Thoracic aorta (tissue), 2 donors: ENCODE data around the gene KRTAP4-4. TPM values are rescaled to one million over a fixed set of nuclear protein-coding genes. Genes with fewer than 3 reads are reported as not detected.
"Not testable (repeated sequence)": the region's sequence is repeated elsewhere in the genome, so short reads cannot be mapped to it uniquely, and the experiment has no call there.

Experiments used
- ATAC-seq: fragments of 150-250 bp; one replicate; pipeline ENCODE4 v1.8.0; 2017; ENCODE audit warnings: low read depth; ENCODE audit not compliant: insufficient number of reproducible peaks, low FRiP score
- DNase-seq: peaks from one replicate; pipeline ENCODE4 v3.0.0-alpha.2; 2020; ENCODE audit warnings: low spot score
- H3K27ac ChIP-seq, 2 donors: fragments of 200-600 bp; sonication (generic); 1 replicate in 1 of 2; 2 replicates in 1 of 2; pipeline ENCODE4 v1.5.1; 2016; ENCODE audit warnings: mild to moderate bottlenecking in 2 of 2, moderate library complexity in 2 of 2
- H3K27me3 ChIP-seq: fragments of 200-600 bp; sonication (generic); replicated peaks from 2 replicates; pipeline ENCODE4 v1.6.0; 2016; ENCODE audit warnings: mild to moderate bottlenecking; ENCODE audit not compliant: insufficient read depth
- H3K36me3 ChIP-seq: fragments of 200-600 bp; sonication (generic); one replicate; pipeline ENCODE4 v1.5.1; 2016
- H3K4me1 ChIP-seq, 2 donors: fragments of 200-600 bp; sonication (generic); 1 replicate in 1 of 2; 2 replicates in 1 of 2; pipeline versions ENCODE4 v1.5.1 to v1.6.0; 2016; ENCODE audit warnings: low read depth in 2 of 2, mild to moderate bottlenecking in 1 of 2; ENCODE audit not compliant: control insufficient read depth in 1 of 2
- H3K4me3 ChIP-seq: fragments of 200-600 bp; sonication (generic); 2 replicates; pipeline ENCODE4 v1.5.1; 2016; ENCODE audit warnings: mild to moderate bottlenecking
- H3K9me3 ChIP-seq: fragments of 200-600 bp; sonication (generic); 2 replicates; pipeline ENCODE4 v1.5.1; 2016
- total RNA-seq, 2 donors: library from RNA; depleted of rRNA; stranded (reverse); fragments of >200 nt; gene quantifications; one replicate each; pipeline versions ENCODE4 v1.1.0 to v1.2.3, GENCODE V29; 2016
- TF ChIP-seq, protein P1 (sequence below): fragments of 200-600 bp; sonication (generic); IDR thresholded peaks from one replicate; pipeline ENCODE4 v1.5.1; 2019; ENCODE audit warnings: antibody characterized with exemption

Gene KRTAP4-4
- total RNA-seq, 2 donors from 2014 or later, result not detected

DNA sequence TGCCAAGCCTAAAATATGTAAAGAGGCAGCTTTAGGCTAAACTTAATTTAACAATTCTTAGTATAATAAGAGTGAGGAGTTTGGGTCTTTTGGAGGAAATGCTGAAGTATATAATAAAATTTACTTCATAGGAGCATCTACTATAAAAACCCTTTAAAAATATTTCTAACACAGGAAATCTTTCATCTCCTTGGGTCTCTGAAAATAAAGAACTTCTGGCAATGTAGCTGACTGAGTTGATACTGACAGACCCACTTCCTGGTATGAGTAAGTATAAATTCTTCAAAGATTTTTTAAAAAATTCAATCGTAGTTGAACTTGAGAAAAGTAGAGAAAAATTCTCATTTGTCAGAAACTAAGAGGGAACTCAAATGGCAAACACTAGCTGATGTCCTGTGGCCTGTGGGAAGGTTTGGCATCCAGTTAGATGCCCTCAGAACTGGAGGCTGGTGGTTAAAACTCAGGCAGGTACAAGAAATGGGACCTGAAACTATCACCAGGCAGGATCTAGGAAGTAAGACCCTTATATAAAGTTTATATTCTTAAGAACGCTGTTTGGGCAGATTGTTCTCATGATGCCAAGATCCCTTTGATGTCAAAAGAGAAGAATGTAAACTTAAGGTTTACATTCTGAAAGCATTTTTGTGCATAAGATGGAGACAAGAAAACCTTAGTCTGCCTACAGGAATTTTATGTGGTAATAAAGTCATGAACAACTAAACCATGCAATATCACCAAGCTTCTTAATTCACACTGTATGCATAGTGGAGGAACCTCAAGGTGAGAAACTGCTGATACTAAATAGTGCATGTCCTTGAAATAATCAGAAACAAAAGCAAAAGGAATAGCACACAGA is 26.4 kb downstream of the KRTAP4-4 start:
- Histone ChIP-seq H3K4me3 (no peak overlapping the region), H3K27ac (no peak overlapping the region), H3K27me3 (no peaks in the 10 kb centered on the region), H3K9me3 (no peaks in the 10 kb centered on the region), H3K36me3 (no peaks in the 10 kb centered on the region), H3K4me1 (no peaks in the 10 kb centered on the region)
- TF ChIP-seq, protein P1, sequence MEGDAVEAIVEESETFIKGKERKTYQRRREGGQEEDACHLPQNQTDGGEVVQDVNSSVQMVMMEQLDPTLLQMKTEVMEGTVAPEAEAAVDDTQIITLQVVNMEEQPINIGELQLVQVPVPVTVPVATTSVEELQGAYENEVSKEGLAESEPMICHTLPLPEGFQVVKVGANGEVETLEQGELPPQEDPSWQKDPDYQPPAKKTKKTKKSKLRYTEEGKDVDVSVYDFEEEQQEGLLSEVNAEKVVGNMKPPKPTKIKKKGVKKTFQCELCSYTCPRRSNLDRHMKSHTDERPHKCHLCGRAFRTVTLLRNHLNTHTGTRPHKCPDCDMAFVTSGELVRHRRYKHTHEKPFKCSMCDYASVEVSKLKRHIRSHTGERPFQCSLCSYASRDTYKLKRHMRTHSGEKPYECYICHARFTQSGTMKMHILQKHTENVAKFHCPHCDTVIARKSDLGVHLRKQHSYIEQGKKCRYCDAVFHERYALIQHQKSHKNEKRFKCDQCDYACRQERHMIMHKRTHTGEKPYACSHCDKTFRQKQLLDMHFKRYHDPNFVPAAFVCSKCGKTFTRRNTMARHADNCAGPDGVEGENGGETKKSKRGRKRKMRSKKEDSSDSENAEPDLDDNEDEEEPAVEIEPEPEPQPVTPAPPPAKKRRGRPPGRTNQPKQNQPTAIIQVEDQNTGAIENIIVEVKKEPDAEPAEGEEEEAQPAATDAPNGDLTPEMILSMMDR, result no peak
- ATAC-seq (no peak), DNase-seq (no peak)

DNA sequence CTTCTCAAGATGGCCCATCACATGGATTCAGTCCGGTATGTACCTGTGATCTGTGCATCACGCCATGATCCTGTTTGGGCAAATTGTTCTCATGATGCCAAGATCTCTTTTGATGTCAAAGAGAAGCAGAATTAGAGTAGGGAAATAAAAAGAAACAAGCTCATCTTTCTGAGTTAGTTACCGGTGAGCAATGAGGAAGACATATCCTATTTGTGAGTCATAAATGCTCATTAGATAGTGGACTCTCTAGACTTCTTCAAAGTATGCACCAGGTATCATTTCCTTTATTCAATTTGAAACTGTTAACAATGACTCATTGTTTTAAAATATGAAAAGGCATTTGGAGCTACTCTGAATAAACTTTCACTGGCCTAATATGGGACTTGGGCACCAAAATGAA is 28.6 kb downstream of the KRTAP4-4 start:
- H3K9me3 ChIP-seq, result no peaks in the 10 kb centered on the region
- no peak overlapping the region for H3K27ac ChIP-seq
- no peaks in the 10 kb centered on the region for H3K27me3 ChIP-seq
- H3K4me1 ChIP-seq, result no peaks in the 10 kb centered on the region
- no peak overlapping the region for H3K4me3 ChIP-seq
- no peaks in the 10 kb centered on the region for H3K36me3 ChIP-seq
- DNase-seq (no peak), ATAC-seq (no peak)
- TF ChIP-seq, protein P1, result no peak

DNA sequence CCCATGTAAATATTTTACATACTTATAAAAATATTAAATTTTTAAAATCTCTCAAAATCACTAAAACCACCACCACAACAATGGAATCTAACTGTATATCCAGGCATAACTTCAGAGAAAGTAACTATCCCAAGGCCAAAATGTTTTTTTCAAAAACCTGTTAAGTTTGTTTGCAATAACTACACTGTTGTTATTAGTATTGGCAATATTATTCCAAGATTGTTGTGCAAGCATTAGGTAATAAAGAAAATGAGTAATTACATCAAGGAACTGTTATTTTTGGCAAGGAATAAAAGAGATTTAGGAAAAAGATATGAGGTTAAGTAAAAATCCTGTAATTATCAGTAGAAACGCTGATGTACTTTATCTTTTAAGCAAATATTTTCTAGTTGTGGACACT is 33.2 kb downstream of the KRTAP4-4 start:
- TF ChIP-seq, protein P1, result no peak

DNA sequence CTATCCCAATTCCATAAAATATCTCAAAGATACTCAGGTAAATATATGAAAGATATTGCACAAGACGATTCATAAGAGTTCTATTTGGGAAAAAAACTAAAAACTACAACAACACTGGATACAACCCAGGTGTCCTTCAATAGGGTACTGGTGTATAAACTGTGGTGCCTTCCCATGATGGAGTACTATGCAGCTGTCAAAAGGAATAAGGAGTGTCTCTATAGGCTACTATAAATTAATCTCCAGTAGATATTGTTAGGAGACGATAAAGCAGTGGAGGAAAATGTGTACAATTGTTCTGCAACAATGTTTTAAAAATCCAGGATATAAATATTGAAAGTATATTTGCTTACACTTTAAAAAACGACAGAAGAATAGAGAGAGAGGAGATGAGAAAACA is 34.1 kb downstream of the KRTAP4-4 start:
- TF ChIP-seq, protein P1, result no peak
- no peaks in the 10 kb centered on the region for H3K4me1 ChIP-seq
- no peak for ATAC-seq

More for the DNA sequence above, 33.2 kb downstream of the KRTAP4-4 start:
- Histone ChIP-seq H3K9me3 (no peaks in the 10 kb centered on the region), H3K36me3 (no peaks in the 10 kb centered on the region), H3K27ac (no peak overlapping the region), H3K4me1 (no peaks in the 10 kb centered on the region), H3K4me3 (no peak overlapping the region), H3K27me3 (no peaks in the 10 kb centered on the region)
- no peak for DNase-seq
- no peak for ATAC-seq

DNA sequence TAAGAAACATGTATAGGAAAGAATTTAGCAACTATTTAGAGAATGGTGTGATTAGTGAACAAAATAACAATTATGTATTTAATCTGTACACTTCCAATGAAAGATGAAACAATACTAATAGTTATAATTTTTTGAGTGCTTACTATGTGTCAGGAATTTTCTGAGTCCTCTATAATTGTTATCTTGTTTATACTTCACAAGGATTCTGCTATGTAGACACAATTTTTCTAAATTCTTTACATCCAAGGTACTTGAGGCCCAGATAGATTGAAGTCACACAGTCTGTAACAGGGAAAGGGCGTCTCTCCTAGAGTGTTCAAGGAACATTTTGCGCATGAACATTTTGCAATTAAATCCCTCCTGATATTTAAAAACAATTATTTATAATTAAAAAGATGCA is 35.5 kb downstream of the KRTAP4-4 start:
- Histone ChIP-seq H3K4me1 (no peaks in the 10 kb centered on the region), H3K4me3 (no peak overlapping the region), H3K36me3 (no peaks in the 10 kb centered on the region), H3K27ac (no peak overlapping the region), H3K9me3 (no peaks in the 10 kb centered on the region), H3K27me3 (no peaks in the 10 kb centered on the region)
- DNase-seq (no peak), ATAC-seq (no peak)
- TF ChIP-seq, protein P1, result no peak

More for the DNA sequence above, 34.1 kb downstream of the KRTAP4-4 start:
- Histone ChIP-seq H3K36me3 (no peaks in the 10 kb centered on the region), H3K27me3 (no peaks in the 10 kb centered on the region), H3K4me3 (no peak overlapping the region), H3K27ac (no peak overlapping the region), H3K9me3 (no peaks in the 10 kb centered on the region)
- no peak for DNase-seq

DNA sequence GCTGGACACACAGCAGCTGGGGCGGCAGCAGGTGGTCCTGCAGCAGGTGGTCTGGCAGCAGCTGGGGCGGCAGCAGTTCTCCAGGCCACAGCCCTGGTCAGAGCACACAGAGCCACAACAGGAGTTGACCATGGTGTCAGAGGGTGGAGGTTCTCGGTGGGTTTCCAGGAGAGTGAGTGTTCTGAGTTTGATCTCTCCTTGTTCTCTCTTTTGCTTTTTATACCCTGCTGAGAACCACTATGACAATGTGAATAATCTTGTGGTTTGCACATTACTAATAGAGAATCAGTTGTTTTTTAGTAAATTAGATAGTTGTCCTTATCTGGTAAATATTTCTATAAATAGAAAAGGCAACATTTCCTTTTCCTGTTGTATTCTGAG is 36.6 kb downstream of the KRTAP4-4 start, which contains the start of gene KRTAP4-12:
TSS of gene KRTAP4-12 (minus strand) at position 192 of the 381 bp plus-strand sequence. CDS start at position 132, 60 bp downstream.
- not testable (repeated sequence) for H3K27ac ChIP-seq, H3K4me1 ChIP-seq, ATAC-seq, H3K27me3 ChIP-seq, H3K4me3 ChIP-seq, H3K9me3 ChIP-seq, DNase-seq, H3K36me3 ChIP-seq

DNA sequence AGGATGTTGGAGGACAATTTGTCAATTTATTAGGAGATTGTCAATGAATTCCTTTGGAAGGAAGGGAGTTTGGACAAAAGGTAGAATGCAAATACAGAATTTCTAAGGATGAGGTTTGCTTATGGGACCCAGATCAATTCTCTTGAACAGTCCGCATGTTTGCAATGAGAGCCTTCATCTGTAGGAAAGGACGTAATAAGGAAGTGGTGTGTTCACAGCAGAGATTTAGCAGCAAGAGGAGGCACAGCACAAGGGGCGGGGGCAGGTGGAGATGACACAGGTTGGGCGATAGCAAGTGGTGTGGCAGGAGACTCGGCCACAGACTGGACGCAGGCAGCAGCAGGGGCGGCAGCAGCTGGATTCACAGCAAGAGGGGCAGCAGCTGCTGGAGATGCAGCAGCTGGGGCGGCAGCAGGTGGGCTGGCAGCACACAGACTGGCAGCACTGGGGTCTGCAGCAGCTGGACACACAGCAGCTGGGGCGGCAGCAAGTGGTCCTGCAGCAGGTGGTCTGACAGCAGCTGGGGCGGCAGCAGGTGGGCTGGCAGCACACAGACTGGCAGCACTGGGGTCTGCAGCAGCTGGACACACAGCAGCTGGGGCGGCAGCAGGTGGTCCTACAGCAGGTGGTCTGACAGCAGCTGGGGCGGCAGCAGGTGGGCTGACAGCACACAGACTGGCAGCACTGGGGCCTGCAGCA is 37.1 kb downstream of the KRTAP4-4 start:
- H3K9me3 ChIP-seq, H3K27me3 ChIP-seq, DNase-seq, H3K36me3 ChIP-seq, H3K4me3 ChIP-seq, ATAC-seq, H3K27ac ChIP-seq, H3K4me1 ChIP-seq: not testable (repeated sequence)
